Suppressor macrophage (primary cell): ENCODE measurements around the gene GSTO1.

Experiments used
- DNase-seq, 4 experiments: peaks; one replicate each; pipeline ENCODE4 v3.0.0-alpha.2; 2020 to 2022

GSTO1 gene

GRCh38 chr10:104306897-104307296 is 52.2 kb downstream of the GSTO1 start:
- peak in 1 of 4 experiments; percentile 9 for DNase-seq

GRCh38 chr10:104307576-104308438 is 53.1 kb downstream of the GSTO1 start:
- peak in 2 of 4 experiments; percentile 2 to 7 for DNase-seq

- DNase-seq: peak in 1 of 4 experiments; percentile 0
Observed at GRCh38 chr10:104308439-104308903, 53.8 kb downstream of the GSTO1 start.

- DNase-seq: peak in 1 of 4 experiments; percentile 1
Observed at GRCh38 chr10:104309980-104310978, 55.6 kb downstream of the GSTO1 start.

GRCh38 chr10:104311184-104311720 is 56.6 kb downstream of the GSTO1 start:
- no peak for DNase-seq

GRCh38 chr10:104314591-104315485 is 60.1 kb downstream of the GSTO1 start:
- DNase-seq: peak in 1 of 4 experiments; percentile 5

- no peak for DNase-seq
Observed at GRCh38 chr10:104315486-104315921, 60.8 kb downstream of the GSTO1 start.

GRCh38 chr10:104316321-104317099 is 61.8 kb downstream of the GSTO1 start:
- no peak for DNase-seq
